Caco-2 (cell line): ENCODE results near the gene TJP2. TPM values are rescaled to one million over a fixed set of nuclear protein-coding genes. Genes with fewer than 3 reads are reported as not detected.

Source experiments
- BruUV-seq: library from RNA; stranded (reverse); fragments of 400-500 nt; replicated peaks from 2 replicates; lab custom pipeline; 2021; lab: Mats Ljungman, UMichigan
- CTCF ChIA-PET: fragments of 300-600 bp; sonication (Branson Sonifier 250); formaldehyde crosslinking; loops from one replicate; lab custom pipeline; 2022; ENCODE audit warnings: antibody characterized with exemption; lab: Charles Lee
- POLR2A ChIA-PET: fragments of 300-600 bp; sonication (Branson Sonifier 250); formaldehyde crosslinking; loops from one replicate; lab custom pipeline; 2022; ENCODE audit warnings: antibody characterized with exemption; lab: Charles Lee
- DNase-seq, 2 experiments: peaks; one replicate each; pipeline versions ENCODE4 v3.0.0 to v3.0.0-alpha.2; 2020 to 2022
- H3K27me3 ChIP-seq: replicated peaks from 2 replicates; pipeline ENCODE4 v1.6.0; 2011; ENCODE audit warnings: low read length; ENCODE audit not compliant: control insufficient read depth, insufficient read depth
- H3K36me3 ChIP-seq: 2 replicates; pipeline ENCODE4 v1.5.1; 2011; ENCODE audit warnings: low read length; ENCODE audit not compliant: control insufficient read depth, insufficient read depth
- H3K4me1 ChIP-seq: fragments of 250-450 bp; sonication (Bioruptor Pico); 2 replicates; pipeline ENCODE4 v1.5.1; 2020; ENCODE audit warnings: mild to moderate bottlenecking
- H3K4me3 ChIP-seq: 2 replicates; pipeline ENCODE4 v1.5.1; 2011; ENCODE audit warnings: low read depth, mild to moderate bottlenecking, control low read depth, low read length
- H3K9me3 ChIP-seq: fragments of 250-450 bp; sonication (Bioruptor Pico); 2 replicates; pipeline ENCODE4 v1.5.1; 2020; ENCODE audit warnings: mild to moderate bottlenecking, moderate library complexity
- H3K27ac Mint-ChIP-seq: one replicate; pipeline ENCODE4 v1.8.0; 2022; ENCODE audit warnings: mixed read lengths; ENCODE audit not compliant: unreplicated experiment
- H3K27me3 Mint-ChIP-seq: one replicate; pipeline ENCODE4 v1.8.0; 2022; ENCODE audit warnings: mixed read lengths; ENCODE audit not compliant: insufficient read depth, unreplicated experiment
- H3K36me3 Mint-ChIP-seq: one replicate; pipeline ENCODE4 v1.8.0; 2022; ENCODE audit warnings: mild to moderate bottlenecking, mixed read lengths; ENCODE audit not compliant: insufficient read depth, unreplicated experiment
- H3K4me1 Mint-ChIP-seq: one replicate; pipeline ENCODE4 v1.8.0; 2022; ENCODE audit warnings: low read depth, mixed read lengths; ENCODE audit not compliant: unreplicated experiment
- H3K4me3 Mint-ChIP-seq: one replicate; pipeline ENCODE4 v1.8.0; 2022; ENCODE audit warnings: mild to moderate bottlenecking, moderate library complexity, mixed read lengths; ENCODE audit not compliant: unreplicated experiment
- H3K9me3 Mint-ChIP-seq: one replicate; pipeline ENCODE4 v1.8.0; 2022; ENCODE audit warnings: mixed read lengths; ENCODE audit not compliant: unreplicated experiment
- CTCF ChIP-seq, 2 experiments: fragments of 200-600 bp in 1 of 2; IDR thresholded peaks; 1 replicate in 1 of 2; 2 replicates in 1 of 2; pipeline versions ENCODE4 v1.5.1 to v1.8.0; 2011 to 2022; ENCODE audit warnings: antibody characterized with exemption in 1 of 2, control low read depth in 1 of 2, inconsistent platforms in 1 of 2, low read depth in 1 of 2, low read length in 1 of 2, mild to moderate bottlenecking in 1 of 2, moderate library complexity in 1 of 2; ENCODE audit not compliant: insufficient read depth in 1 of 2, severe bottlenecking in 1 of 2, unreplicated experiment in 1 of 2
- intact Hi-C: fragments of 100-400 bp; cut with micrococcal nuclease; formaldehyde crosslinking; loops from one replicate; pipeline ENCODE4 v1.10.0; 2022; ENCODE audit not compliant: unreplicated experiment
- total RNA-seq: library from RNA; stranded (reverse); gene quantifications from 2 replicates; pipeline ENCODE4 v1.2.3, GENCODE V29; 2022

Gene TJP2
- total RNA-seq, 1 experiment from 2014 or later, result 36.7 TPM

- Mint-ChIP-seq H3K27me3 (no peaks in the 10 kb centered on the region), H3K4me1 (no peaks in the 10 kb centered on the region), H3K4me3 (no peak overlapping the region), H3K9me3 (no peaks in the 10 kb centered on the region), H3K27ac (no peak overlapping the region), H3K36me3 (peaks cover 21% of the 10 kb centered on the region)
- no peaks in the 10 kb centered on the region for H3K27me3 ChIP-seq
- POLR2A ChIA-PET, result no interaction called here
- no peak for TF ChIP-seq CTCF (IDR thresholded peaks at IDR 0.05; ENCODE audit: insufficient read depth in 1 of 2, low read depth in 1 of 2, low read length in 1 of 2, severe bottlenecking in 1 of 2, unreplicated experiment in 1 of 2)
- BruUV-seq, result no TSS peak
- no peaks in the 10 kb centered on the region for H3K36me3 ChIP-seq
- intact Hi-C loops, result no loop called here
- H3K4me1 ChIP-seq, result no peaks in the 10 kb centered on the region
- no peak overlapping the region for H3K4me3 ChIP-seq
- no peak for DNase-seq
- CTCF ChIA-PET, result no interaction called here
- H3K9me3 ChIP-seq, result no peaks in the 10 kb centered on the region
These were observed 63.7 kb downstream of the TJP2 start for GRCh38 chr9:69237702-69238295.

GRCh38 chr9:69243116-69243515, 69.0 kb downstream of the TJP2 start:
- H3K9me3 Mint-ChIP-seq, result no peaks in the 10 kb centered on the region
- Histone ChIP-seq H3K9me3 (no peaks in the 10 kb centered on the region), H3K36me3 (no peaks in the 10 kb centered on the region), H3K4me1 (no peaks in the 10 kb centered on the region), H3K4me3 (no peak overlapping the region), H3K27me3 (no peaks in the 10 kb centered on the region)
- intact Hi-C loops, result no loop called here
- no TSS peak for BruUV-seq
- no peak overlapping the region for H3K27ac Mint-ChIP-seq
- H3K27me3 Mint-ChIP-seq, result no peaks in the 10 kb centered on the region
- no peak overlapping the region for H3K4me3 Mint-ChIP-seq
- DNase-seq, result no peak
- no peak for TF ChIP-seq CTCF (IDR thresholded peaks at IDR 0.05; ENCODE audit: insufficient read depth in 1 of 2, low read depth in 1 of 2, low read length in 1 of 2, severe bottlenecking in 1 of 2, unreplicated experiment in 1 of 2)
- POLR2A ChIA-PET, result no interaction called here
- no peaks in the 10 kb centered on the region for H3K36me3 Mint-ChIP-seq
- no peaks in the 10 kb centered on the region for H3K4me1 Mint-ChIP-seq
- CTCF ChIA-PET, result no interaction called here

- no TSS peak for BruUV-seq
- CTCF ChIA-PET, result no interaction called here
- DNase-seq, result no peak
These were observed 72.6 kb downstream of the TJP2 start for GRCh38 chr9:69246629-69247028.

More at GRCh38 chr9:69246629-69247028, 72.6 kb downstream of the TJP2 start:
- H3K9me3 Mint-ChIP-seq, result no peaks in the 10 kb centered on the region
- H3K36me3 Mint-ChIP-seq, result no peaks in the 10 kb centered on the region
- no peaks in the 10 kb centered on the region for H3K27me3 Mint-ChIP-seq
- intact Hi-C loops, result no loop called here
- no peaks in the 10 kb centered on the region for H3K27me3 ChIP-seq
- H3K4me3 ChIP-seq, result no peak overlapping the region
- TF ChIP-seq CTCF (IDR thresholded peaks at IDR 0.05; ENCODE audit: insufficient read depth in 1 of 2, low read depth in 1 of 2, low read length in 1 of 2, severe bottlenecking in 1 of 2, unreplicated experiment in 1 of 2), result no peak
- no peaks in the 10 kb centered on the region for H3K4me1 Mint-ChIP-seq
- H3K9me3 ChIP-seq, result no peaks in the 10 kb centered on the region
- no peaks in the 10 kb centered on the region for H3K36me3 ChIP-seq
- POLR2A ChIA-PET, result no interaction called here
- no peak overlapping the region for H3K4me3 Mint-ChIP-seq
- no peaks in the 10 kb centered on the region for H3K4me1 ChIP-seq
- H3K27ac Mint-ChIP-seq, result no peak overlapping the region
